Thoracic aorta (tissue), 2 donors: ENCODE measurements around the gene C12orf76. TPM values are rescaled to one million over a fixed set of nuclear protein-coding genes. Genes with fewer than 3 reads are reported as not detected.

Experiments used
- ATAC-seq: fragments of 150-250 bp; one replicate; pipeline ENCODE4 v1.8.0; 2017; ENCODE audit warnings: low read depth; ENCODE audit not compliant: insufficient number of reproducible peaks, low FRiP score
- DNase-seq: peaks from one replicate; pipeline ENCODE4 v3.0.0-alpha.2; 2020; ENCODE audit warnings: low spot score
- H3K27ac ChIP-seq, 2 donors: fragments of 200-600 bp; sonication (generic); 1 replicate in 1 of 2; 2 replicates in 1 of 2; pipeline ENCODE4 v1.5.1; 2016; ENCODE audit warnings: mild to moderate bottlenecking in 2 of 2, moderate library complexity in 2 of 2
- H3K27me3 ChIP-seq: fragments of 200-600 bp; sonication (generic); replicated peaks from 2 replicates; pipeline ENCODE4 v1.6.0; 2016; ENCODE audit warnings: mild to moderate bottlenecking; ENCODE audit not compliant: insufficient read depth
- H3K36me3 ChIP-seq: fragments of 200-600 bp; sonication (generic); one replicate; pipeline ENCODE4 v1.5.1; 2016
- H3K4me1 ChIP-seq, 2 donors: fragments of 200-600 bp; sonication (generic); 1 replicate in 1 of 2; 2 replicates in 1 of 2; pipeline versions ENCODE4 v1.5.1 to v1.6.0; 2016; ENCODE audit warnings: low read depth in 2 of 2, mild to moderate bottlenecking in 1 of 2; ENCODE audit not compliant: control insufficient read depth in 1 of 2
- H3K4me3 ChIP-seq: fragments of 200-600 bp; sonication (generic); 2 replicates; pipeline ENCODE4 v1.5.1; 2016; ENCODE audit warnings: mild to moderate bottlenecking
- H3K9me3 ChIP-seq: fragments of 200-600 bp; sonication (generic); 2 replicates; pipeline ENCODE4 v1.5.1; 2016
- total RNA-seq, 2 donors: library from RNA; depleted of rRNA; stranded (reverse); fragments of >200 nt; gene quantifications; one replicate each; pipeline versions ENCODE4 v1.1.0 to v1.2.3, GENCODE V29; 2016
- TF ChIP-seq, protein P1 (sequence below): fragments of 200-600 bp; sonication (generic); IDR thresholded peaks from one replicate; pipeline ENCODE4 v1.5.1; 2019; ENCODE audit warnings: antibody characterized with exemption

The C12orf76 gene
- total RNA-seq, 2 donors from 2014 or later: 6.4 to 18.1 TPM

DNA sequence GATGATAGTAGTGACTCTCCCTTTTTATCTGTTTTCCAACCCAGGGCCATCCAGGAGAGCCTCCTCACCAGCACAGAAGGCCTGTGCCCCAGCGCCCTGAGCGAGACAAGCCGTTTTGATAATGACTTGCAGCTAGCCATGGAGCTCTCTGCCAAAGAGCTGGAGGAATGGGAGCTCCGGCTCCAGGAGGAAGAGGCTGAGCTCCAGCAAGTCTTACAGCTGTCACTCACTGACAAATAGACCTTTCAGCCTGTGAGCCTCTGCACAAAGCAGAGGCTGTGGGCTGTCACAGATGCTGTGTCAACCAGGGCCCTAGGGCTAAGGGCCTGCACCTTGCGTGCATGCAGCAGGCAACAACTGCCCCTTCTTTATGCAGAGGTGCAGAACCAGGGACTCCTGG is 11.0 kb downstream of the C12orf76 start:
- TF ChIP-seq, protein P1, sequence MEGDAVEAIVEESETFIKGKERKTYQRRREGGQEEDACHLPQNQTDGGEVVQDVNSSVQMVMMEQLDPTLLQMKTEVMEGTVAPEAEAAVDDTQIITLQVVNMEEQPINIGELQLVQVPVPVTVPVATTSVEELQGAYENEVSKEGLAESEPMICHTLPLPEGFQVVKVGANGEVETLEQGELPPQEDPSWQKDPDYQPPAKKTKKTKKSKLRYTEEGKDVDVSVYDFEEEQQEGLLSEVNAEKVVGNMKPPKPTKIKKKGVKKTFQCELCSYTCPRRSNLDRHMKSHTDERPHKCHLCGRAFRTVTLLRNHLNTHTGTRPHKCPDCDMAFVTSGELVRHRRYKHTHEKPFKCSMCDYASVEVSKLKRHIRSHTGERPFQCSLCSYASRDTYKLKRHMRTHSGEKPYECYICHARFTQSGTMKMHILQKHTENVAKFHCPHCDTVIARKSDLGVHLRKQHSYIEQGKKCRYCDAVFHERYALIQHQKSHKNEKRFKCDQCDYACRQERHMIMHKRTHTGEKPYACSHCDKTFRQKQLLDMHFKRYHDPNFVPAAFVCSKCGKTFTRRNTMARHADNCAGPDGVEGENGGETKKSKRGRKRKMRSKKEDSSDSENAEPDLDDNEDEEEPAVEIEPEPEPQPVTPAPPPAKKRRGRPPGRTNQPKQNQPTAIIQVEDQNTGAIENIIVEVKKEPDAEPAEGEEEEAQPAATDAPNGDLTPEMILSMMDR: no peak
- peaks cover 7 to 18% of the 10 kb centered on the region in 2 donors for H3K4me1 ChIP-seq
- no peaks in the 10 kb centered on the region for H3K9me3 ChIP-seq
- no peak overlapping the region for H3K27ac ChIP-seq
- ATAC-seq: no peak
- DNase-seq: no peak
- H3K27me3 ChIP-seq: no peaks in the 10 kb centered on the region
- H3K36me3 ChIP-seq: peaks cover 26% of the 10 kb centered on the region
- H3K4me3 ChIP-seq: no peak overlapping the region

DNA sequence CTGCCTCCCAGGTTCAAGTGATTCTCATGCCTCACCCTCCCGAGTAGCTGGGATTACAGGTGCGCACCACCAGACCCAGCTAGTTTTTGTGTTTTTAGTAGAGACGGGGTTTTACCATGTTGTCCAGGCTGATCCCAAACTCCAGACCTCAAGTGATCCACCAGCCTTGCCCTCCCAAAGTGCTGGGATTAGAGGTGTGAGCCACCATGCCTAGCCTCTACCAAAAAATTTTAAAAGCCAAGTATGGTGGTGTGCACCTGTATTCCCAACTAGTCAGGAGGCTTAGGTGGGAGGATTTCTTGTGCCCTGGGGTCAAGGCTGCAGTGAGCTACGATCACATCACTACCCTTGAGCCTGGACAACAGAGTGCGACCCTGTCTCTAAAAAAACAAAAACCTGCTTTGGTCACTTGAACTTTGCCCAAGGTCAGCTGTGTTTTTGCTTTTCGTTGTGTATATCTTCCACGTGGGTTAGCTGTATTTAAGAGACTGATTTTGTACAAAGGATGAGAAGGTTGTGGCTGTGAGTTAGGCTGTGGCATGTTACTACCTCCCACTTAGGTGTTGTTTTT is 12.7 kb downstream of the C12orf76 start:
- Histone ChIP-seq H3K27me3 (no peaks in the 10 kb centered on the region), H3K4me1 (peaks cover 7 to 18% of the 10 kb centered on the region in 2 donors), H3K36me3 (peaks cover 33% of the 10 kb centered on the region), H3K4me3 (no peak overlapping the region), H3K9me3 (no peaks in the 10 kb centered on the region), H3K27ac (no peak overlapping the region)
- ATAC-seq (no peak), DNase-seq (no peak)
- TF ChIP-seq, protein P1: no peak

DNA sequence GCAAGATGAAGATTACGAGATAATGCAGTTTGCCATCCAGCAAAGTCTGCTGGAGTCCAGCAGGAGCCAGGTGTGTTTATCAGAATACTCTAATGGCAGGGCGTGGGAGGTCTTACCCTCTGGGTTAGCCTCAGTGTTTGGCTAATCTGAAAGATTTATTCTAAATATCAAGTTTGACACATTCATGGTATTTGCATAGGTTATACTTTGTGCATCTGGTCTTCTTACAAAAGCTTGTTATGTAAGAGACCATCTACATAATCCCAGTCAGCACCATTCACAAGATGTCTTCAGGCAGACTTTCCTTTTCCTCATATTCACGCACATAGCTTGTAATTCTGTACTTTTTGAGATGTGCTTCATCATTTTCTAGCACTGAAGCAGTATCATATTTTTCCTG is 14.4 kb downstream of the C12orf76 start:
- Histone ChIP-seq H3K36me3 (peaks cover 46% of the 10 kb centered on the region), H3K4me1 (peaks cover 0 to 8% of the 10 kb centered on the region in 2 donors), H3K27me3 (no peaks in the 10 kb centered on the region), H3K9me3 (no peaks in the 10 kb centered on the region), H3K27ac (no peak overlapping the region), H3K4me3 (no peak overlapping the region)
- DNase-seq: no peak
- no peak for ATAC-seq
- TF ChIP-seq, protein P1: no peak

DNA sequence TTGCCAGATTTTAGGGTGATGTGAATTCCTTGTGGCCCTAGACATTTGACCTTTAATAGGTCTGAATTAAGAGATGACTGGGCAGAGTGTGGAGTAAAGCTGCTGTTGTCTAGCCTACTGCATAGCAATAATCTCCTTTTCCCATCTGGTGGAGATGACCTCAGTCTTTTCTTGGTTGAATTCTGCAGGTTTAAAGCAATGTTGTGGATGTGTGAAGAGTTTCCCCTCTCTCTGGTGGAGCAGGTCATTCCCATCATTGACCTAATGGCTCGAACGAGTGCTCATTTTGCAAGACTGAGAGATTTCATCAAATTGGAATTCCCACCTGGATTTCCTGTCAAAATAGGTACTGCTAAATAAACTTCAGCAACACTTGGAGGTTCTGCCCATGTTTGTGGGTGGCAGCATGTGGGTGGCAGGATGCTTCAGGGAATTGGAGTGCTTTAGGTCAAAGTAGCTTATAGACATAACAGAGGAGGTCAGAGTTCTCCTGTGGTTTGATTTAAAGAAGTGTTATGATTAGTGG is 19.0 kb downstream of the C12orf76 start:
- TF ChIP-seq, protein P1: no peak
- no peak for ATAC-seq
- Histone ChIP-seq H3K4me1 (peaks cover 5 to 9% of the 10 kb centered on the region in 2 donors), H3K4me3 (no peak overlapping the region), H3K36me3 (peaks cover 36% of the 10 kb centered on the region), H3K9me3 (no peaks in the 10 kb centered on the region), H3K27me3 (no peaks in the 10 kb centered on the region), H3K27ac (no peak overlapping the region)
- no peak for DNase-seq

DNA sequence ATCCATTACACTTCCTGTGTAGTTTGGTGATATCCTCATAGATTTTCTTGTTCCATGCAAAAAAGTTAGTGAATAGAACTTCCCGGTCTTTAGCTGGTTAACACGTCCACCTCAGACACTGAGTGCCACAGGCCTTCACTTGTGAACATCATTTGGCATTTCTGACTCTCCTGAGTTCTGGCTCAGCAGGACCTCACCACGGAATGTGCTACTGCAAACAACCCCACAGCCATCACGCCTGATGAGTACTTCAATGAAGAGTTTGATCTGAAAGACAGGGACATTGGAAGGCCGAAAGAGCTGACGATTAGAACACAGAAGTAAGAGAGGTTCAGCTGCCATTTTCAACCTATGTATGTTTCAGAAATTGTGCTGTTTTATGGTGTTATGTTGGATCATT is 20.0 kb downstream of the C12orf76 start:
- no peaks in the 10 kb centered on the region for H3K9me3 ChIP-seq
- TF ChIP-seq, protein P1: no peak
- H3K36me3 ChIP-seq: peaks cover 32% of the 10 kb centered on the region
- DNase-seq (no peak), ATAC-seq (no peak)
- H3K27ac ChIP-seq: no peak overlapping the region
- H3K27me3 ChIP-seq: no peaks in the 10 kb centered on the region
- H3K4me1 ChIP-seq: peaks cover 14 to 19% of the 10 kb centered on the region in 2 donors
- no peak overlapping the region for H3K4me3 ChIP-seq
